ENCODE measurements around the gene GPD1.

The GPD1 gene

GRCh38 chr12:50156641-50157040 is 52.8 kb downstream of the GPD1 start:
- no peaks in the 10 kb centered on the region for H3K27me3 Mint-ChIP-seq
- H3K4me1 Mint-ChIP-seq (ENCODE audit: low read depth), result peaks cover 17% of the 10 kb centered on the region
- H3K36me3 Mint-ChIP-seq (ENCODE audit: low read depth), result peaks cover 17% of the 10 kb centered on the region
- no peaks in the 10 kb centered on the region for H3K9me3 Mint-ChIP-seq
- H3K4me3 Mint-ChIP-seq, result no peak overlapping the region
- no peak overlapping the region for H3K27ac Mint-ChIP-seq

GRCh38 chr12:50157259-50157658 is 53.5 kb downstream of the GPD1 start:
- Mint-ChIP-seq H3K27me3 (no peaks in the 10 kb centered on the region), H3K36me3 (ENCODE audit: low read depth) (peaks cover 17% of the 10 kb centered on the region), H3K4me3 (no peak overlapping the region), H3K9me3 (no peaks in the 10 kb centered on the region), H3K27ac (peak overlapping the region; percentile 7), H3K4me1 (ENCODE audit: low read depth) (peaks cover 20% of the 10 kb centered on the region)

GRCh38 chr12:50160643-50161042 is 56.8 kb downstream of the GPD1 start:
- Mint-ChIP-seq H3K27me3 (no peaks in the 10 kb centered on the region), H3K27ac (no peak overlapping the region), H3K36me3 (ENCODE audit: low read depth) (peaks cover 21% of the 10 kb centered on the region), H3K4me1 (ENCODE audit: low read depth) (peaks cover 37% of the 10 kb centered on the region), H3K4me3 (no peak overlapping the region), H3K9me3 (no peaks in the 10 kb centered on the region)

Measured in stimulated activated naive CD8-positive, alpha-beta T cell treated with anti-CD3 and anti-CD28 coated beads, Interleukin-15, Interleukin-2, amounts not matched to agents 100 ng/mL and 50 ng/mL, for 24 hours (primary cell).